ENCODE results near the gene EMX1. TPM values are rescaled to one million over a fixed set of nuclear protein-coding genes. Genes with fewer than 3 reads are reported as not detected.

The EMX1 gene
- under 1 TPM in 1 of 4 donors, not detected in 3; 0.15 TPM for total RNA-seq

DNA sequence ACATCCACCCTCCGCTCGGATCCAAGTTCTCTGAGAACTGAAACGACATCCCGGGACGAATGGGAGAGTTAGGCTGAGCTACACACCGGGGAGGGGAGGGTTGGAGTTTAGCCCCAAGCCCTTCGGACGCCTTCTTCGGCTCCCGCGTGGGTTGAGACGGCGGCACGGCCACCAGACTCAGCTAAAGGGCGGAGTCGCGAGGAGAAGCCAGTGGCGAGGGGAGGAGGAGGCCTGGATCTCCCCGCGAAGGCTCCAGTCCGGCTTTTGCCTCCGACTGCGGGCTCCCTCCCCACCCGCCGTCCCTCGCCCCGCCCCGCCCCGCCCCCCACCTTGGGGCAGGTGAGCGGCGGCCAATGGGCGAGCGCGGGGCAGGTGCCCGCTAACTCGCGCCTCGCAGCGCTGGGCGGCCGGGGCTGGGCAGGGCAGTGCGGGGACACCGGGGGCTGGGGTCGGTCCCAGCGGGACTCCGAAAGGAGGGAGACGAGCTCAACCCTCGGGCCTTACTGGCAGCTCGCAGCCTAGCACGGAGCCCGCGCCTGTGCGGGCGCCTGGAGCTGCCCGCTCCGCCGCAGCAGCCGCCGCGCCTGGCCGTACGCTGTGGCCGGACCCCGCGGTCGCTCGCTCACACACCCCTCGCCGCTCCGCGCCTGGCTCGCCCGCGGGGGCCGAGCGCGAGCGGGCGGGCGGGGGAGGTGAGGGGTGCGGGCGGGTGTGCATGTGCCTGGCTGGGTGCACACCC lies at the start of gene EMX1:
EMX1 (plus strand) TSS at position 382 of the 739 bp plus-strand sequence; CDS start at position 716, 334 bp downstream.
- 0% methylated on average over 29 of the region's 82 CpGs; no CpG with 5 or more reads in 1 of the 2 donors for WGBS, 2 donors
- peaks cover 37 to 59% (median 41%) of the 10 kb centered on the region in 3 donors for H3K4me1 ChIP-seq
- peak within 1 kb of the TSS; percentile 24 to 63 (median 48) for H3K4me3 ChIP-seq
- no peaks in the 10 kb centered on the region for H3K9me3 ChIP-seq
- TF ChIP-seq, protein P1, sequence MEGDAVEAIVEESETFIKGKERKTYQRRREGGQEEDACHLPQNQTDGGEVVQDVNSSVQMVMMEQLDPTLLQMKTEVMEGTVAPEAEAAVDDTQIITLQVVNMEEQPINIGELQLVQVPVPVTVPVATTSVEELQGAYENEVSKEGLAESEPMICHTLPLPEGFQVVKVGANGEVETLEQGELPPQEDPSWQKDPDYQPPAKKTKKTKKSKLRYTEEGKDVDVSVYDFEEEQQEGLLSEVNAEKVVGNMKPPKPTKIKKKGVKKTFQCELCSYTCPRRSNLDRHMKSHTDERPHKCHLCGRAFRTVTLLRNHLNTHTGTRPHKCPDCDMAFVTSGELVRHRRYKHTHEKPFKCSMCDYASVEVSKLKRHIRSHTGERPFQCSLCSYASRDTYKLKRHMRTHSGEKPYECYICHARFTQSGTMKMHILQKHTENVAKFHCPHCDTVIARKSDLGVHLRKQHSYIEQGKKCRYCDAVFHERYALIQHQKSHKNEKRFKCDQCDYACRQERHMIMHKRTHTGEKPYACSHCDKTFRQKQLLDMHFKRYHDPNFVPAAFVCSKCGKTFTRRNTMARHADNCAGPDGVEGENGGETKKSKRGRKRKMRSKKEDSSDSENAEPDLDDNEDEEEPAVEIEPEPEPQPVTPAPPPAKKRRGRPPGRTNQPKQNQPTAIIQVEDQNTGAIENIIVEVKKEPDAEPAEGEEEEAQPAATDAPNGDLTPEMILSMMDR (IDR thresholded peaks at IDR 0.05) = no peak
- TF ChIP-seq POLR2A (IDR thresholded peaks at IDR 0.05) = no peak
- no peak within 1 kb of the TSS for H3K27ac ChIP-seq
- no peak for DNase-seq
- intact Hi-C loops (cut with DNase I) = no loop called here
- H3K36me3 ChIP-seq = no peaks in the 10 kb centered on the region
- H3K27me3 ChIP-seq = peaks cover 71 to 100% (median 83%) of the 10 kb centered on the region in 4 donors

DNA sequence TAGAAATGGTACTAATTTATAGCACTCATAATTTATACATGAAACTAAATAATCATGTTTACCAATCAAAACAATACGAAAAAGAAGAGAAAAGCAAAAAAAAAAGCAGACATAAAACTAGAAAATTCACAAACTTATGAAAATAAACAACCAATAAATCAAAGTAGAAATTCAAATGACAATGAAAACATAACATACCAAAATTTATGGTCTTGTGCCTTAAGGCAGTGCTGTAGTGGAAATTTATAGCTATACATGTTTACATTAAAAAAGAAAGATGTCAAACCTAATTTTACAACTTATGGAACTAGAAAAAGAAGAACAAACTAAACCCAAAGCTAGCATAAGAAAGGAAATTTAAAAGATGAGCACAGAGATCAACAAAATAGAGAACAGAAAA lies 46.3 kb upstream of the EMX1 start:
- Histone ChIP-seq H3K4me1 (no peaks in the 10 kb centered on the region), H3K27ac (no peak overlapping the region), H3K4me3 (no peak overlapping the region), H3K36me3 (no peaks in the 10 kb centered on the region), H3K9me3 (no peaks in the 10 kb centered on the region), H3K27me3 (peaks cover 0 to 24% (median 2%) of the 10 kb centered on the region in 4 donors)
- WGBS, 2 donors = 38 to 48% methylated on average over 1 of the region's 1 CpG
- intact Hi-C loops (cut with DNase I) = no loop called here
- no peak for TF ChIP-seq POLR2A (IDR thresholded peaks at IDR 0.05)
- TF ChIP-seq, protein P1 (IDR thresholded peaks at IDR 0.05) = no peak
- DNase-seq = no peak

DNA sequence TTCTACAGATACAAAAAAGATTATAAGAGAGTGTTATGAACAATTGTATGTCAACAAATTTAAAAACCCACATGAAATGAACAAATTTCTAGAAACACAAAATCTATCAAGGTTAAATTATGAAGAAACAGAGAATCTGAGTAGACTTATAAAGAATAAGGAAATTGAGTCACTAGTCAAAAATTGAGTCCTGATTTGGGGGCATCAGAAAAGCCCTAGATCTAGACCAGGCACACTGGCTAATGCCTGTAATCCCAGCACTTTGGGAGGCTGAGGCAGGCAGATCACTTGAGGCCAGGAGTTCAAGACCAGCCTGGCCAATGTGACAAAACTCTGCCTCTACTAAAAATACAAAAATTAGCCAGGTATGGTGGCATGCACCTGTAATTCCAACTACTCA lies 45.4 kb upstream of the EMX1 start:
- intact Hi-C loops (cut with DNase I) = no loop called here
- H3K4me1 ChIP-seq = no peaks in the 10 kb centered on the region

DNA sequence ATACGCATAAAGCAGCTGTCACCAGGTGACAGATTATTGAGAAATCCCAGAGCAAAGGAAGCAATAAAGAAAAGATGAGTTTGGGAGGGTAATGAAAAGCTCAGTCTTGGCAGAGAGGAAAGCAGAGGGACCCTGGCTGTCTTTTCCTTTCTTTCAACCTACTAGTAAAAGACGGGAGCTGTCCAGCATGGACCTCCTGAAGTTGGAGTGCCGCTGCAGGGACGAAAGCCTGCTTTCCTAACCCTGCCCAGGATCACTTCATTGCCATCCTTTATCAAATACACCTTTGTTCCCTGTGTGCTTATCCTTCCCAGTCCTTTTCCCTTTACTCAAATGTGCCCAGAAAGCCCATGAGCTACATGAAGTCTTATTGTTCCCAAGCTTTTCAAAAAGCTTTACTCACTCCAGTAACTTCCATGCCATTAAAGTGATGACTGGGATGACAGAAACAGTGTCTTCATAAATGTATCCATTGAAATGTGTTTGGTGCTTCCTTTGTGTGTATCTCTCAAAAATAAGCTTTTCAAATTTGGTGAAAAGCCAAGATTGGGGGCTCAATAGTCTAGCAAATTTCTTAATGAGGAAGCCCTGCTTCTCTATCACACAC lies 33.9 kb upstream of the EMX1 start:
- no peak overlapping the region for H3K27ac ChIP-seq
- H3K4me1 ChIP-seq = peaks cover 6 to 22% (median 9%) of the 10 kb centered on the region in 3 donors
- intact Hi-C loops (cut with DNase I) = no loop called here
- H3K36me3 ChIP-seq = no peaks in the 10 kb centered on the region
- H3K9me3 ChIP-seq = no peaks in the 10 kb centered on the region
- DNase-seq = no peak
- no peak for TF ChIP-seq POLR2A (IDR thresholded peaks at IDR 0.05)
- TF ChIP-seq, protein P1 (IDR thresholded peaks at IDR 0.05) = no peak
- 13% methylated on average over 4 of the region's 4 CpGs for WGBS, 2 donors
- no peak overlapping the region for H3K4me3 ChIP-seq
- H3K27me3 ChIP-seq = peaks cover 0 to 38% (median 0%) of the 10 kb centered on the region in 4 donors

More for the DNA sequence above, 45.4 kb upstream of the EMX1 start:
- Histone ChIP-seq H3K9me3 (no peaks in the 10 kb centered on the region), H3K27me3 (peaks cover 0 to 26% (median 2%) of the 10 kb centered on the region in 4 donors), H3K36me3 (no peaks in the 10 kb centered on the region), H3K4me3 (no peak overlapping the region), H3K27ac (no peak overlapping the region)
- no peak for TF ChIP-seq POLR2A (IDR thresholded peaks at IDR 0.05)
- TF ChIP-seq, protein P1 (IDR thresholded peaks at IDR 0.05) = no peak
- no peak for DNase-seq

DNA sequence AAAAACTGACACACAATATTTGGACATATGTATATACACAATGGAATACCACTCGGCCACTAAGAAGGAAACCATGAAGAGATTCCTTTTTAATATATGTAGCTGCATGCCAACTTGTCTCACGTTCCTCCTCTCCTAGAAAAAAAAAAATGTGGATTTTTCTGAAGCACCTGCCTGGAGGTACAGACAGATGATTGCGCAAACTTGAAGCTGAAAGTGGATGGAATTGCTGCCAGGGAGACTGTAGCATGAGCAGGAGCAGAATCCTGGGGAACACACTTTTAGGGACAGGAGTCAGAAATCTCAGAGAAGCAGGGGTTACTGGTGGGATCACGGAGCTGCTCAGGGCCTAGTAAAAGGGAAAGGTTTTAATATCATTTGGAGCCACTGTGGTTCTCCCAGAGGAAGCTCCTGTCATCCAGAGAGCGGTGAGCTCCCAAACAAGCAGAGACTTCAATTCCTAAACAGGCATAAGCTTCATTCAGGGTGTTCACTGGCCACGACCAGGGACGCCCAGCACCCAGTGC lies 30.8 kb upstream of the EMX1 start:
- Histone ChIP-seq H3K27ac (peak overlapping the region; percentile 81 to 90 (median 86)), H3K36me3 (peaks cover 0 to 21% (median 3%) of the 10 kb centered on the region in 3 donors), H3K4me1 (peaks cover 11 to 30% (median 14%) of the 10 kb centered on the region in 3 donors), H3K4me3 (peak overlapping the region; percentile 59 to 90 (median 78)), H3K27me3 (peaks cover 0 to 17% (median 0%) of the 10 kb centered on the region in 4 donors), H3K9me3 (no peaks in the 10 kb centered on the region)
- no peak for DNase-seq
- no peak for TF ChIP-seq POLR2A (IDR thresholded peaks at IDR 0.05)
- TF ChIP-seq, protein P1 (IDR thresholded peaks at IDR 0.05) = no peak
- intact Hi-C loops (cut with DNase I) = no loop called here
- WGBS, 2 donors = 37 to 39% methylated on average over 3 to 6 of the region's 7 CpGs

All from esophagus squamous epithelium (tissue), 5 donors.